ENCODE results near the gene PCSK2. TPM values are rescaled to one million over a fixed set of nuclear protein-coding genes. Genes with fewer than 3 reads are reported as not detected.

The PCSK2 gene
- total RNA-seq, 1 experiment from 2014 or later, result not detected

DNA sequence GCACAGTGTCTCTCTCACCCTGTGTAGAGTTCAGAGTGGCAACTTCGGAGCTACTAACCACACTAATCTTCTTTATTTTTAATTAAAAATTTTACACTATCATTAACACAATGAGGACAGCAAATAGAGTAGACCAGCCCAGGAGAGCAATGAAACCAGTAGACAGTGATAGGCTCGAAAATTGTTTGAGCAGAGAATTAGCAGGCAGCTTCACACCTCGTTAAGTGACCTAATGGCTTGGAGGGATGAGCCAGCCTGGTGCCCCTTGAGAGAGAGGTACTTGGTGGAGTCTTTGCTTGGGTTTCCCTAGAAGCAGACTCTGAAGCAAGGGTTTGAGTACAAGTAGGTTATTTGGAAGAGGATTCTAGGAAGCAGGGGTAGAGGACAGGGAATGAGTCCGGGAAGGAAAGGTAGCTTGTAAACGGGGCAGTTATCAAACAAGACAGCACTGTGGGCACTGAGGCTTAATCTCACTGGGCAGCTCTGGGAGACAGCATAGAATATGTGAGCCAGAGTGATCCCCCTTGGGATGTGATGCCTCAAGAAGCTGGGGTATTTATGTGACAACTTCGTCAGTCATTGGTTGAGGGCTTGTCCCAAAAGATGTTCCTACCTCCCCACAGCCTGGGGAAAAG is 146.1 kb downstream of the PCSK2 start:
- H3K9me3 ChIP-seq (replicated peaks), result no peaks in the 10 kb centered on the region

DNA sequence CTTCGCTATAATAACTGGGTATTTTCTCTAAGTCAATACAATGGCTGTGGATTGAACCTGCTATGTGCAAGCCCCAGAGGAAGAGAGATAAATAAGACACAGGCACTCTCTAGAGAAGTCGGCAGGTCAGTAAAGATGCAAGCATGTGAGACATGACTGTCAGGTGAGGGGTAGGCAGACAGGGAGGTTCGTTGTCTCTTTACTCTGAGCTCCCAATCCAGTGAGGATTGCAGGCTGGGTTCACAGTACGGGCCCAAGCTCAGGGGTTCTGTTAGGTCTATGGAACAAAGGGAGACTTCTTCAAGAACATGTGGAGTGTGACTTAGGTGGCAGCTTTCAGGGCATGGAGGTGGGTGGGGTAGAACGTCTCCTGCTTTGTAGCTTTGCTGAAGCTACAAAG is 147.2 kb downstream of the PCSK2 start:
- no peak overlapping the region for H3K4me3 ChIP-seq
- no peaks in the 10 kb centered on the region for H3K4me1 ChIP-seq (replicated peaks)
- H3K27ac ChIP-seq, result no peak overlapping the region
- DNase-seq (ENCODE audit: low read depth in 1 of 2, low spot score in 2 of 2), result no peak
- no peaks in the 10 kb centered on the region for H3K36me3 ChIP-seq
- H3K9me3 ChIP-seq (replicated peaks), result no peaks in the 10 kb centered on the region
- 0 out of 2 replicates have a peak, but pooled peaks cover 4% of the 10 kb centered on the region for H3K27me3 ChIP-seq (replicated peaks)

More for the DNA sequence above, 146.1 kb downstream of the PCSK2 start:
- Histone ChIP-seq H3K27me3 (replicated peaks) (0 out of 2 replicates have a peak, but pooled peaks cover 4% of the 10 kb centered on the region), H3K36me3 (no peaks in the 10 kb centered on the region), H3K4me1 (replicated peaks) (no peaks in the 10 kb centered on the region), H3K4me3 (no peak overlapping the region), H3K27ac (no peak overlapping the region)
- no peak for DNase-seq (ENCODE audit: low read depth in 1 of 2, low spot score in 2 of 2)

- no peak overlapping the region for H3K4me3 ChIP-seq
- H3K9me3 ChIP-seq (replicated peaks), result no peaks in the 10 kb centered on the region
- no peaks in the 10 kb centered on the region for H3K4me1 ChIP-seq (replicated peaks)
- H3K27ac ChIP-seq, result no peak overlapping the region
- DNase-seq (ENCODE audit: low read depth in 1 of 2, low spot score in 2 of 2), result no peak
- 0 out of 2 replicates have a peak, but pooled peaks cover 4% of the 10 kb centered on the region for H3K27me3 ChIP-seq (replicated peaks)
- no peaks in the 10 kb centered on the region for H3K36me3 ChIP-seq
Measured at GRCh38 chr20:17376031-17376430, 149.2 kb downstream of the PCSK2 start.

DNA sequence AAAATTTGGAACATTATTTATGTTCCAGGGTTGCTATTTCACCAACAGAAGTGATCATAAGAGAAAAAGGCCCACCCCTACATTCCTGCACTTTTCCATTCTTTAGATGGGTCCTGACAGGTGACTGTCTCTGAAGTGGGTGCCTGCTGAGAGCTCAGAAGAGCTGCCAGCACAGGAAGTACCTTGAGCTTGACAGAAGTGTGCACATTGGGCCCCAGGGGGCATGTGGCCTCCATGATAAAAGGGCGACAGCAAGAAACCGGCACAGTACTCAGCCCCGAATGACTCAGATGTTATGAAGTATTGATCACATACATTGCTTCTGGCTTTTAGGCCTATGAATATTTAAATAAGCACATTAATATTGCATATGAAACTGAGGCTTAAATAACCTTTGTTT is 150.4 kb downstream of the PCSK2 start:
- Histone ChIP-seq H3K36me3 (no peaks in the 10 kb centered on the region), H3K27ac (no peak overlapping the region), H3K27me3 (replicated peaks) (0 out of 2 replicates have a peak, but pooled peaks cover 4% of the 10 kb centered on the region), H3K4me1 (replicated peaks) (no peaks in the 10 kb centered on the region), H3K4me3 (no peak overlapping the region), H3K9me3 (replicated peaks) (no peaks in the 10 kb centered on the region)
- no peak for DNase-seq (ENCODE audit: low read depth in 1 of 2, low spot score in 2 of 2)

- Histone ChIP-seq H3K27ac (no peak overlapping the region), H3K9me3 (replicated peaks) (no peaks in the 10 kb centered on the region), H3K27me3 (replicated peaks) (no peaks in the 10 kb centered on the region; the same call in 1 of the 2 replicates), H3K36me3 (no peaks in the 10 kb centered on the region), H3K4me1 (replicated peaks) (no peaks in the 10 kb centered on the region), H3K4me3 (no peak overlapping the region)
- DNase-seq (ENCODE audit: low read depth in 1 of 2, low spot score in 2 of 2), result no peak
Measured at GRCh38 chr20:17379651-17380050, 152.8 kb downstream of the PCSK2 start.

- Histone ChIP-seq H3K9me3 (replicated peaks) (no peaks in the 10 kb centered on the region), H3K27me3 (replicated peaks) (peaks cover 6% of the 10 kb centered on the region; the same call in 1 of the 2 replicates), H3K4me1 (replicated peaks) (no peaks in the 10 kb centered on the region), H3K36me3 (no peaks in the 10 kb centered on the region), H3K27ac (no peak overlapping the region), H3K4me3 (no peak overlapping the region)
- DNase-seq (ENCODE audit: low read depth in 1 of 2, low spot score in 2 of 2), result no peak
Measured at GRCh38 chr20:17380801-17381200, 154.0 kb downstream of the PCSK2 start.

GRCh38 chr20:17381724-17382123 is 154.9 kb downstream of the PCSK2 start:
- Histone ChIP-seq H3K27ac (no peak overlapping the region), H3K36me3 (no peaks in the 10 kb centered on the region), H3K4me3 (no peak overlapping the region), H3K9me3 (replicated peaks) (no peaks in the 10 kb centered on the region), H3K27me3 (replicated peaks) (peaks cover 6% of the 10 kb centered on the region; the same call in 1 of the 2 replicates), H3K4me1 (replicated peaks) (no peaks in the 10 kb centered on the region)
- DNase-seq (ENCODE audit: low read depth in 1 of 2, low spot score in 2 of 2), result no peak

DNA sequence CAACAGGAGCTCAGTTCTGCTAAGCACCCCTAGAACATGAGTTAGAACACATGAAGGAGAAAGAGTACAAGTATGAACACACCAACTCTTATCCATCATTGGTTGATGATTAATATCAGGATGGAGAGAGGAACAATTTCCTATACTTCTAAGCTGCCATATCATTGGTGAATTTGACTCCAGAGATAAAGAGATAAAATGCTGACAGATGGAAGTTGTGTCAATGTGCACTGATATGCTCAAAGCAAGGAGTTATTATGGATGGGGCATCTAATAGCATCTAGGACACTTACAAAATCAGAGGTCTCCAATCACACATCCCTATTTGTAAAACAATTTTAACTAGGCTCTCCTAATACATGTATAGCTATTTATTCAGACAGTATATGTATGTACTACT is 159.0 kb downstream of the PCSK2 start:
- Histone ChIP-seq H3K27me3 (replicated peaks) (peaks cover 6% of the 10 kb centered on the region; the same call in 1 of the 2 replicates), H3K27ac (no peak overlapping the region), H3K4me1 (replicated peaks) (no peaks in the 10 kb centered on the region), H3K9me3 (replicated peaks) (no peaks in the 10 kb centered on the region), H3K36me3 (no peaks in the 10 kb centered on the region), H3K4me3 (no peak overlapping the region)
- no peak for DNase-seq (ENCODE audit: low read depth in 1 of 2, low spot score in 2 of 2)

GRCh38 chr20:17390655-17391054 is 163.8 kb downstream of the PCSK2 start:
- Histone ChIP-seq H3K4me1 (replicated peaks) (no peaks in the 10 kb centered on the region), H3K27ac (no peak overlapping the region), H3K27me3 (replicated peaks) (no peaks in the 10 kb centered on the region; the same call in none of the 2 replicates), H3K36me3 (no peaks in the 10 kb centered on the region), H3K4me3 (no peak overlapping the region), H3K9me3 (replicated peaks) (no peaks in the 10 kb centered on the region)
- DNase-seq (ENCODE audit: low read depth in 1 of 2, low spot score in 2 of 2), result no peak

- H3K36me3 ChIP-seq, result no peaks in the 10 kb centered on the region
- no peak for DNase-seq (ENCODE audit: low read depth in 1 of 2, low spot score in 2 of 2)
- no peak overlapping the region for H3K4me3 ChIP-seq
- no peaks in the 10 kb centered on the region for H3K4me1 ChIP-seq (replicated peaks)
- H3K27ac ChIP-seq, result no peak overlapping the region
- no peaks in the 10 kb centered on the region for H3K9me3 ChIP-seq (replicated peaks)
- H3K27me3 ChIP-seq (replicated peaks), result no peaks in the 10 kb centered on the region; the same call in none of the 2 replicates
Measured at GRCh38 chr20:17391127-17391771, 164.4 kb downstream of the PCSK2 start.

- Histone ChIP-seq H3K4me1 (replicated peaks) (no peaks in the 10 kb centered on the region), H3K36me3 (no peaks in the 10 kb centered on the region), H3K27ac (no peak overlapping the region), H3K4me3 (no peak overlapping the region), H3K27me3 (replicated peaks) (no peaks in the 10 kb centered on the region; the same call in none of the 2 replicates), H3K9me3 (replicated peaks) (no peaks in the 10 kb centered on the region)
- no peak for DNase-seq (ENCODE audit: low read depth in 1 of 2, low spot score in 2 of 2)
Measured at GRCh38 chr20:17394411-17394810, 167.6 kb downstream of the PCSK2 start.

DNA sequence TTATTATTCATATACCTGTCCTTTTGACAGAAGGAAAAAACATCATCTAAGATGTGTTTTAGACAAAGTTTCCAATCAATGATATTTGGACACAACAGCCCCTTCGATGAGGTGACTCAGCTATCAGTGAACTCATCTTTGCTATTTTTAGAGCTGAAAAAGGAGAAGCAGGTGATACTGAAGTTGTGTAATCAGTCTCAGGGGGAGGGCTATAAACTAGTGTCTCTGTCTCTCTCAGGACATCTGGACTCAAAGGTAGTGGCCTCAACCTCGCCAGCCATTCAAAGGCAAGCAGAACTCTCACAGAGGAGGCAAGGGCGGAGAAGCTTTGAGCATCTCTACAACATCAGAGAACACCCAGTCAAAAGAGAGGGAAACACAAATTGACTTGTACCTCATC is 168.9 kb downstream of the PCSK2 start:
- Histone ChIP-seq H3K9me3 (replicated peaks) (no peaks in the 10 kb centered on the region), H3K36me3 (no peaks in the 10 kb centered on the region), H3K4me1 (replicated peaks) (no peaks in the 10 kb centered on the region), H3K4me3 (no peak overlapping the region), H3K27me3 (replicated peaks) (no peaks in the 10 kb centered on the region; the same call in none of the 2 replicates), H3K27ac (no peak overlapping the region)
- DNase-seq (ENCODE audit: low read depth in 1 of 2, low spot score in 2 of 2), result no peak

- no peak for DNase-seq (ENCODE audit: low read depth in 1 of 2, low spot score in 2 of 2)
- peaks cover 11% of the 10 kb centered on the region for H3K27me3 ChIP-seq (replicated peaks)
- H3K4me3 ChIP-seq, result no peak overlapping the region
- H3K4me1 ChIP-seq (replicated peaks), result no peaks in the 10 kb centered on the region
- H3K27ac ChIP-seq, result no peak overlapping the region
- no peaks in the 10 kb centered on the region for H3K9me3 ChIP-seq (replicated peaks)
- H3K36me3 ChIP-seq, result no peaks in the 10 kb centered on the region
Measured at GRCh38 chr20:17399303-17399985, 172.6 kb downstream of the PCSK2 start.

GRCh38 chr20:17403461-17403860 is 176.6 kb downstream of the PCSK2 start:
- Histone ChIP-seq H3K9me3 (replicated peaks) (no peaks in the 10 kb centered on the region), H3K4me1 (replicated peaks) (no peaks in the 10 kb centered on the region), H3K4me3 (no peak overlapping the region), H3K27me3 (replicated peaks) (peaks cover 23% of the 10 kb centered on the region), H3K27ac (no peak overlapping the region), H3K36me3 (no peaks in the 10 kb centered on the region)
- DNase-seq (ENCODE audit: low read depth in 1 of 2, low spot score in 2 of 2), result no peak

Measured in SJSA1 (cell line).